HG02840 (cell line): ENCODE results near the gene ELP4.

Experiments used
- ATAC-seq: cut with Tn5 transposase; IDR thresholded peaks from one replicate; pipeline ENCODE4 v1.9.1; 2021; ENCODE audit warnings: mild to moderate bottlenecking, moderate library complexity, moderate number of reproducible peaks; ENCODE audit not compliant: unreplicated experiment, low FRiP score

Gene ELP4

GRCh38 chr11:31806928-31807798 lies 297.6 kb downstream of the ELP4 start:
- ATAC-seq = no peak

DNA sequence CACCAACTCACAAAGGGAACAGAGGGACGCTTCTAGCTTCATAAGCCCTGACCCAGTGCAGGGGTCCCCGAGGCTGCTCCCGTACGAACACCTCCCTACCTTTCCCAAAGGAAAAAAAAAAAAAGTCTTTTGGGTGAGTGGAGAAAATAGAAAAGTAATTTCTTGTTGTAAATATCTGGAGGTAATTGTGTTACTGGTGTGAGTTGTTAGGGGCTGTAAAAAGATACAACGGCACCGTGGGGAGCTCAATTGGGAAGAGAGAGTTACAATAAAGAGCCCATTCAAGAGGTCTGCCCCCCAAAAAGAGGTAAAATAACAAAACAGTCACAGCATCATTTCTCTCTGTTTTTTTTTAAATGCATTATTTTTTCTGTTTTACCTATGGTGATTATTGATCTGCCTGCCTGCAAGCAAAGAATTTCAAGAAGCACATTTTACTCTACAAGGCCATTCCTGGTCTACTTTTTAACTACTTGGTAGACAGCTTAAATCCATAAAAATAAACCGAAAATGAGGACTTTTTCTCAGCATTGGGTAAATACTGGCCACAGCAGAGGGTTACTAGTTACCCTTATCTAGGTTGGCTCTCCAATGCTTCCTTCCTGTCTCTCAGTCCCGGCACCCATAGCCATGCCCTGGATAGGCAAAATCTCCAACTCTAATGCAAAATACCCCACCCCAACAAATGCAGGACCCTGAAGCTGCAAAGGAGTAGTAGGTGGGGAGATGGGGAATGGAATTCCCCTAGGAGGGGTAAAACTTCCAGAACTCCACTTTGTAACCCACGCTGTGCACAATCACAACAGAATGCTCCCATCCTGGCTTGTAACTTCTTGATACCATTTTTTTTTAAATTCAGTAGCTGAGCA lies 298.5 kb downstream of the ELP4 start:
- no peak for ATAC-seq

- ATAC-seq = no peak
Observed at GRCh38 chr11:31808721-31809540, 299.4 kb downstream of the ELP4 start.

DNA sequence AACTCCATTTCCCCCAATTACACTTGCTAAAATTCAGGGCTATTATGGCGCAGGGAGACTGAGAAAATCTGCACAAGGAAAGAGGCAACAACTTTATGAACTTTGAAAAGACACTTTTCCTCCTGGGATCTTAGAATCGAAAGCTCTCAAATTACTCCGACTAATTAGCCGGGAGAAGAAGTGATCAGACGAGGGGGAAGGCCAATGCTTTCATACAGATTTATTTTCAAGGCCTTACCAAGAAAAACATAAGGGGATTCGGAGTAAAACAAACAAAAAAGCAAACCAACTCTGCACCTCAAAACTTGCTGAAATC lies 299.9 kb downstream of the ELP4 start:
- no peak for ATAC-seq

- ATAC-seq = no peak
Observed at GRCh38 chr11:31809857-31810778, 300.6 kb downstream of the ELP4 start.

DNA sequence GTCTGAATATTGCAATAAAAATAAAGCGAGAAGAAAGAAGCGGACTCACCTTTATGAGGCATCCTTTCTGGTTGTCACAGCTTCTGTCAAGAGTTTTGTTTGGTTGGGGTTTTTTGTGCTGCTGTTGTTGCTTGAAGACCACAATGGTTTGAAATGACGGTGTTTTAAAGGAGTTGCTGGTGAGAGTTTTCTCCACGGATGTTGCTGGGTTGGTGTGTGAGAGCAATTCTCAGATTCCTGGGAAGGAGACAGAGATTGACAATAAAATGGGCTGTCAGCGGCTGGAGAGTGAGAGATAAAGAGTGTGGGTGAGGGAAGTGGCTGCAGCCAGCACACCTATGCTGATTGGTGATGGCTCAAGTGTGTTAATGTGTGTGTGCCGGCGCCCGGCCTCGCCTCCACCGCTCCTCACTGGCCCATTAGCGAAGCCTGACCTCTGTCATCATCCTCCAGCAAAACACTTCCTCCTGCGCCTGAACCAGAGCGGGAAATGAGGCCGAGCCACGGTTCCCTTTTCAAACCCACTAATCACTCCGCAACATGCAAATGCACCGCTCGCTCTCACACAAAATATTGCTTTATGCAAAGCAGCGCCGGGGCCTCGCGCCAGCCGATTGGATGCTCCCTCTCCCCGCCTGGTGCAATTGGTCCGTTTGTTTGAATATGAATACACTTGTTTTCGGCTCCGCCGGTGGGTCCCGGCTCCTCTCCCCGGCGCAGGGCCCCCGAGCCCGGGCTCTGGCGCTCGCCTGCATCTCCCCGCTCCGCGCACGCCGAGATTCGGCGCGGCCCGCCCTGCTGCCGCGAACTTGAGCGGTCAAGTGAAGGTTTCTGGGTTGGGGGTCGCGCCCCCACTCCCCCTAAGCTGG lies 301.4 kb downstream of the ELP4 start, which contains the start of gene PAX6:
Gene PAX6, minus strand, starts transcription at position 544 of the 869 bp plus-strand sequence. CDS start 4,911 bp downstream, outside the sequence.
- ATAC-seq = peak; percentile 53

GRCh38 chr11:31812383-31813381 lies 303.1 kb downstream of the ELP4 start:
- ATAC-seq = no peak

DNA sequence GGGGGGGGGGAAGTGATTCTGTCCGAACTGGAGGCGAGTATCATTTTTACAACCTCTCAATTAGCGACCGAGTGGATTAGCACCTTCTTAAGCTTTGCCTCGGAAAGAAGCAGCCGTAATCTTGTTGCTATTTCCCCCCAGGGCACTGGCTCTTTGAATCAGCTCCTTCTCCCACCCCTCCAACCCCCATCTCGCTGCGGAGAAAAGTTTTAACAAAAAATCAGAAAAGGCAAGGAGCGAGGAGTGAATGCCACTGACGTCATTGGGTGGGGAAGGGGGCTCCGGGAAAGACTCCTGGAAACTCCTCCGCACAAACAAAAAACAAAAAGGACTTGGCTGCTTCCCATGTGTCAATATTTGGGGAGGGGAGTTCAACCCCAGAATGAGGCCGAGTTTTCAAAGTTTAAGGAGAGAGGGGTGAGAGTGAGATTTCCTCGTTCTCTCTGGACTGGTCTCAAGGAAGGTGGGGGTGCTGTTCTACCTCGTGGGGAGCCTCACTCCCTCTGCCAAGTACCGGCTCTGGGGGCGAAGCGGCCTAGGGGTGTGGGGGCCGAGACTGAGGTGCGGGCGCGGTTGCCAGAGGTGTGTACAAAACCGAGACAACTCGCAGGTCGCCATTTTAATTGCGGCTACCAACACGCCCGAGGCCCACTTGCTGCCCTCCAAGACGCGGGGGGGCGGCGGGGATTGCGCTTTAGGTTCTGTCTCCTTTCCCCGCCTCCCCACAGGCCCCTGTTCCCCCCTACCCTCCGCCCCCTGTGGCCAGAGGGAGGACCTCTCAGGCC lies 304.0 kb downstream of the ELP4 start:
- no peak for ATAC-seq

DNA sequence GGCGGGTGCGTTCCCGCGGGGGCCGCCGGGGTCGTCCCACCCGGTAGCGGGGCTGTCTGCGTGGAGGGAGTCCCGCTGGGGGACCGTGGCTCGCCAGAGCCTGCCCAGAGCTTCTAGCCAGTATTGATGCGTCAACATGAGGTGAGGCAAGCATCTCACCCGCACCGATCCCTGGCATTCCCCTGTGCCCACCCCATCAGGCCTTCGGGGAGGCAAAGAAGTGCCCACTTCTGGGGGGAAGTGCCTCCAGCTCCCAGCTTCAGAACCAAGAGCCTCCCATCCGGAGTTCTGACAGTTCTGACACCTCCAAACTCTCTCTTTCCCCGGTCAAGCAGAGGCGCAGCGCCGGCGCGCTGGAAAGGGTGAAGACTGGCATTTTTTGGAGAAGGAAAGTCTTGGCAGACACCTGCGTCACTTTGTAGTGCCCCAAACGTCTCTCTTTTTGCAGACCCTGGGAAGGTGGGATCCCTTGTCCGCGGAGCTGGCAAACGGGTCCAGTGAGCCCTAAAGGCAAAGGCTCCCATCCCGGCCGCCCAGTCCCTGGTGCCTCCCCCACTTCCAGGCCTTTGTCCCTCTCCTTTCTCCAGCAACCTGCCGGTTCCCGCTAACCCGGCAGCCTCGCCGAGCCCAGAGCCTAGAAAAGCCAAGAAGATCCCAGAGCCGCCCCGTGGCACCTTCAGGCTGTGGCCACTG lies 304.8 kb downstream of the ELP4 start:
- ATAC-seq = no peak

- no peak for ATAC-seq
Observed at GRCh38 chr11:31815711-31816467, 306.3 kb downstream of the ELP4 start.

DNA sequence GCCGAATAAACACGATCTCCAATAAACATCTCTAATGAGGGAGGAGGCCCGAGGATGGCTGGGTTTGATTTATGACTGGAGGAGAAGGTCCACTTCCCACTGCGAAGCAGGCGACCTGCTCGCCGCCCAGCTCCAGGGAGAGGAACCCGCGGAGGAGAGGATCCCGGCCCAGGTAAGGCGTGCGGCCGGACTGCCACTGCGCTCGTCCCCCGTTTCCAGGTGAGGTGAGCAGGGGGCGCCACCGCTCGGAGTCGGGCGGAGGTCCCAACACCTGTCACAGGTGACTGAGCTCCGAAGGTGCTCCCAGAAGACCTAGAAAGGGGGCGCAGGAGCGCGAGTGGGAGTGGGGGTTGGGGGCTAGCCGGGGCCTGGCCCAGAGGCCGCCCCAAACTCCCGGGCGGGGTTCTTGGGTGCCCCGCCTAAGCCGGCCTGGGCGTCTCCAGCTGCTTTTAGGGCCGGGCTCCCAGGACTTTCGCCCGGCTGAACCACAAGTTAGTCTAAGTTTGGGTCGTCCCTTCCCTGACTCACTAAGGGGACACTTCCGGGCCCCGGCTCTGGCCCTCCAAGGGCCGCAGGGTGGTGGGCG lies 307.0 kb downstream of the ELP4 start:
- ATAC-seq = no peak

DNA sequence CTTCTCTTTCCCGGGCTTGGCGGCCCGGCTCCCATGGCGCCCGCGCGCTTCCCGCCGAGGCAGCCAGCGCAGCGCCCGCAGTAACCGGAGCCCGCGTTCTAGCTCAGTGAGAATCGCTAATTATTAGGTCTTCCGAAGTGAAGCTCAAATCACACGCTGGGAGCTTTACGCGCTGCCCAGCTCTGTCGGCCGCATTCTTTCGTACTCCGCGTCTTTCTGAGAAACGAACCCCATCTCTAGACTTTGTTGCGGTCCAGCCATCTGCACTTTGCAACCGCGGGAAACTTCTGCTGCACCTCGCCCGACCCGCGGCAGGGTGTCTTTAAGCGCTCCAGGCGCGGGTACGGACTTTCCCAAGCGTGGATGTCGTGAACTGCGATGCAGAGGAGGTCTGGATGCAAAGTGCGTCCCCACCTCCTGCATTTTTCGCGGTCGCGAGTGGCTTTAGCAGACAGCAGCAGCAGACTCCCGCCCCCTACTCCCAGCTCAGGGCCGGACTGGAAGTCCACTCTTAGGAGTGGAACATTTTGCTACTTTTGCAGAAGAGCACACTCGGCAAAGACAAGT lies 307.6 kb downstream of the ELP4 start:
- no peak for ATAC-seq

DNA sequence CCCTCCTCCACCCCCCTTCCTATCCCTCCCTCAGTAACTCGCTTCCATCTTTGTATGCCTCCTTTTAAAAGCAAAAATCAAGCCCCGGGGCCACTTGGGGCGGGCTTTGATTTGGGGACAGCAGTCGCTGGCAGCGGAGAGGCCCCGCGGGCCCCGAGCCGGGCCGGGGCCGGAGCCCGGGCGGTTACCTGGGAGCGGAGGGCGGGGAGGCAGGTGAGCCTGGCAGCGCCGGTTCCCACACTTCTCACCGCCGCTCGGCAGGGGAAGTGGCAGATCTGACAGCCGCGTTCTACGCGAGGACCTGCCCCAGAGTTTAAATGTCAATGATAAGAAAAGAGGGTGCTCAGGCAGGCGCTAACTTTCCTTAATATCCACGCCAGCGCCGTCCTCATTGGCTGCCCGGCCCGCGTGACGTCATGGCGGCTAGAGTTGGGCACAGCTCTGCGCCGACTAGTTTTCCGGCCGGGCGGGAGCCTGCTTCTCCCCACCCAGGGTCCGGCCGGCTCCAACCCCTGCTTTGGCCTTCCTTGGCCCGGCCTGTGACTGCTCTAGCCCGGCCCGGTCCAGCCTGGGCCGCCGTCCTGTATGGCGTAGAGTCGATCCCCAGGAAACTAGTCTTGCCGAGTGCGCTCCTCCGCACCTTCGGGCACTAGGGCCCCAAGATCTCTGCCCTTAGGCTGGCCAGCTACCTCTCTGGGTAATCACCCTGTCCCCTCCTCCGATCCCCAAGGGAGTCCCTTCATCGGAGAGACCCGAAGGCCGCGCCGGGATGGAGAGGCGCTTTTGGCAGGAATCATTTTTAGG lies 308.3 kb downstream of the ELP4 start:
- ATAC-seq = no peak

GRCh38 chr11:31818425-31818755 lies 308.8 kb downstream of the ELP4 start:
- ATAC-seq = no peak
